ACHN (cell line): ENCODE results near the gene C1orf21.

ENCODE experiments used
- DNase-seq: peaks from one replicate; pipeline ENCODE4 v3.0.0-alpha.2; 2015
- in situ Hi-C: cut with HindIII; loops from 2 replicates; pipeline ENCODE4 v1.10.0; 2017; ENCODE audit warnings: low sequenced_read_pairs, low pct_ligation_motif_present, low pct_unique_long_range_greater_than_20kb

C1orf21 gene

DNA sequence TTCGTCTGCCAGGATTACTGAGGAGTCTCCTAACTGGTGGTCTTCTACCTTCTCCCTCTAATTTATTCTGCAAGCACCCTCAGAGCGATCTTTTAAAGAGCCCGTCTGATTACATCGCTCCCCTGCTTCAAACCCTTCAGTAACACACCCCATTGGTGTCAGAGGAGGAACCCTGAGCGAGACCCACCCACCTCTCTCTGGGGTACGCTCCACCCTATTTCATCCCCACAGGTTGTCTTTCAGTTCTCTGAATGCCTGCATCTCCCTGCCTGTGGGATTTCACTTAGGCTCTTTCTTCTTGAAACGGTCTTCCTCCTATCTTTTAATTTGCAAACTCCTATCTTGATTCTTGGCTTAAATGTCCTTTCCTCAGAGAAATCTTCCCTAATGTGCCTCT lies 39.4 kb downstream of the C1orf21 start:
- no peak for DNase-seq
- in situ Hi-C loops = no loop called here

DNA sequence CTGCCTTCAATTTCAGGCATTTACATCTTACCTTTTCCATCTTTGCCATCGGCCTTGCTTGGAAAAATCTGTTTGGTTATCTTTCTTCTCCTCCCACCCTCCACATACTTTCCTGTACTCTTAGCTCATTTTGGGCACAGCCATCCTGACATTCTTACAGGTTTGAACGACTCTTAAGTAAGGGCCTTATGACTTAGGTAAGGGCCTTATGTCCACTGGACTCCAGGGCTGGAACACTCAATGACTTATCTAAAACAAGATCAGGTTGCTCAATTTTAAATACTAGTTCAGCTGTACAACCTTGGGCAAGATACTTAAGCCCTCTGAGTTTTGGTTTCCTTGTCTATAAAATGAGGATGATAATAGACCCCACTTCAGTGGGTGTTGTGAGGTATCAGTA lies 40.9 kb downstream of the C1orf21 start:
- in situ Hi-C loops = no loop called here
- no peak for DNase-seq

DNA sequence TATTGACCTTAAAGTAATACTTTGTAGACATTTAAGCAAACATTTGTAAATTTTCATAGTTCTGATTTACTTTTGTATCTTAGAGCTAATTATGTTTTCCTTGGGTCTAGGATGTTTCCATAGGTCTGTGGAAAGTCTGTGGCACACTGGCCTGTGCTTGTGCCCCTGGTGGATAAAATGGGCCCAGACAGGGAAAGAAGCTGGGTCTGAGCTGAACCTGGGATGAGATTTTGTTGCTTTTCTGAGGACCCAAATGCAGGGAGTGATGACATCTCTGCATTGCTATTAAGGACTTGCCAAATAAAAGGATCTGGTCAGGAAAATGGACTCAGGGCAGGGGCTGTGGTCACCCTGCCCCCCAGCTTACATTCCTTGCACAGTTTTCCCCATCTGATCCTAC lies 41.8 kb downstream of the C1orf21 start:
- DNase-seq = no peak
- in situ Hi-C loops = no loop called here

DNA sequence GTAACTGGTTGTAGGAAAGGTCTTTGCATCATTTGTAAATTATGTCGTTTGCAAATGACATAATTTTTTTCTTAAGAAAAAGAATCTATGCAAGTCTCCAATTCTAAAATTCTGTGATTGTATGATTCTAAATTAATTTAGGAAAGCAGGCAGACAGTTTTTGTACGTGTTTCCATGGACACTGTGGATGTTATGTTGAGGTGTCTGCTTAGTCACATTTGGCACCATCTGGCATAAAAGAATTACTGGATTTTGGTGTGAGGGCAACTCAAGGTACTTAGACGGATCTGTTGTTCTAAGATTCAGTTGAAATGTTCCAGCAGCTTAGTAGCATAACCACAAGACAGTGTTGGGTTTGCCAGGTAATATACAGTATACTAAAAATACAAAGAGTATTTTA lies 42.5 kb downstream of the C1orf21 start:
- DNase-seq = no peak
- in situ Hi-C loops = no loop called here

DNA sequence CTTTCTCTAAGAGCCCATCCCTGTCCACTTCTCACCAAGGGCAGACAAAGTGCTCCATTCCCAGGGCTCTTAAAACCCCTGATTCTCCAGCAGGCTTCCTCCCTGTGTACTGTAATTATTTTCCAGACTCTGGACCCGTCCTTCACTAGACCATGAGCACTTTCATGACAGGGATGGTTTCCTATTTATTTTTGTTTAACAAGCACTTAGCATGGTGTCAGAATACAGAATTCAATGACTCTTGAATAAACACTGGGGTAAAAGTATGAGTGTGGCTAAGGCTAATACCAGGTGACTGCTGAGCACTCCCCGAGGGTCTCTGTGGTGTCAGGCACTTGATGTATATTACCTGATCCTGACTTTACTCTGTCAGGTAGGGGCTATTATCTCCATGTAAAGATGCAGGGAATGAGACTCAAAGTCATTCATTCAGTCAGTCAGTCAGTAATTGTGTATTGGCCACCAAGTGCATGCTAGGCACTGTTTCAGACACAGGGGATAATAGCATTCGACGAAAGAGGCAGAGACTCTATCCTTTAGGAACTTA lies 47.2 kb downstream of the C1orf21 start:
- in situ Hi-C loops = no loop called here
- no peak for DNase-seq

DNA sequence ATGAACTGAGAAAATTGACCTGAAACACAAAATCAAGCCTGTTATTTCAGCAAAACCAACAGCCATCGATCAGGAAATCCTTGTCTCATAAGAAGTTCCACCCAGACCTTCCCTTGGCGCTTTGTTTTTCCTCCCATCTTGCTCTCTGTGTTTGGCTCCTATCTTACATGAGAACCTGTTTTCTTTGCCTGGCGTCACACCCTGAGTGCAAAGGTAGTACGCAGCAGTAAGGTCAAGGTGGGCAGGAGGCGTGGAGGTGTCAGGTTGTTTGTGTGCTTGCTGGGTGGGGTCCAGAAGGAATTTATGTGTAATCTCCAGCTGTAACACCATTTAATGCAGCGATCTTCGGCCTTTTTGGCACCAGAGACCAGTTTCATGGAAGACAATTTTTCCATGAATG lies 50.5 kb downstream of the C1orf21 start:
- in situ Hi-C loops = no loop called here
- no peak for DNase-seq

DNA sequence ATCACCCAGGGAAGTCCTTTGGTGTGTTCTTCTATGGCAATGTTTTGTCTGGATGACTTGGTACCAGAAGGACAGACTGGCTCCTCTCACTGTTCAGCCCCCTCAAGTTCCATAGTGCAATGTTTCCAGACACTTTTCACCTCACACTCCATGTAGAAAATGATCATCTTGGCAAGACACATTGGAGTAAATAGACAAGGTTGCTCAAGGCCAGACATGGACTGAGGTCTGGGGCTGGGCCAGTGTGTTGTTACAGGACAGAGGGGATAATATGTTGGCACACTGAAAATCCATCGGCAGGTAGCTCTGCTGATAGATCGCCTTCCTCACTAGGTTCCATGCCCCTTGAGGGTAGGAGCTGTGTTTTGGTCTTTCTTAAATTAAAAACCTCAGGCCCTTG lies 51.5 kb downstream of the C1orf21 start:
- in situ Hi-C loops = no loop called here
- no peak for DNase-seq

DNA sequence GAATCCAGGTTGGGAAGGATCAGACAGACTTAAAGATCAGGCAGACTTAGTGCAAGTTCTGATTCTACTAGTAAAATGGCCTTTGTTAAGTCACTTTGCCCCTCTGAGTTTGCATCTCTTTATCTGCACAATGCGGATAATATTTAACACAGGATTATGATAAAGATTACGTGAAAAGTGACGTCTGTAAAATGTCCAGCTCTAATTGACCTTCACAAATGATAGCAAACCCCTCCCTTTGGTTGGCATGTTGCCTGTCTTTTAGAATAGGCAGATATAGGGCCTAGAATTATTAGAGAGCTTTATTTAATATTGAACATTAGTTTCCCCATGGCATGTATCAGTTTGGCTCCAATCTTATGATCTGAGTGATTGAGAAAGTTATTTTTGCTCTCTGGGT lies 55.4 kb downstream of the C1orf21 start:
- in situ Hi-C loops = no loop called here
- DNase-seq = no peak

DNA sequence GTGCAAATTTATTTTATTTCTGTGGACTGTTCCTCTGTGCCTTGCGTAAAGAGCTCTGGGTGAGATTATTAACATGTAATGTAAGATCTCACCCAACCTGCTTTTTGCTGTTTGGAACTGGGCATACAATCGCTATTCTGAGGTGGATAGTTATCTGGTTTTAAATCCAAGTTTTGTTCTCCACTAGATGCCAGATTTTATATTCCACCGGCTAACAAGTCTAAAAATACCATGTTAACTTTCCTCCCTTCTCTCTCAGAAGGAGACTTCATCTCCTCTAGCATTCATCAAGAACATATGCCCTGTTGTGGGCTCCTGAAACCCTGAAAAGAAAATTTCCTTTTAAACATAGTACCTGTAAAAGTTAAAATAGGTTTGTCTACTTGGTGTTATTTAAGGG lies 56.4 kb downstream of the C1orf21 start:
- DNase-seq = no peak
- in situ Hi-C loops = no loop called here

DNA sequence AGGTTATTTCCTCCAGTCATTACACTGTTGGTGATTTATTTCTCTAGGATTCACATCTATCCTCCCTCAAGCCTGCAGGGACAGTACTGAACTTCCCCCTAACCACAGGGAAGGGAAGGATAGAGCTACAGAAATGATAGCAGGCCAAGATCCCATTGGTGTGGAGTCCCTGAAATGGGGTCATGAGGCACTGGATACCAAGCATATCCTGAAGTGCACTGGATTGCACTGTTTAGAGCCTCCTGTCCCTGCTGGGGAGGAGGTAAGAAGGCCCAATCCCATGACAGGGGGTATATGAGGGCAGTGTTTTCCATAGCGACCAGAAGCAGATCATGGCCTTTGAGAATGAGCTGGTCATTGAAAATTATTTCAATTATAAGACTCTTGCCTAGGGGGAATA lies 56.8 kb downstream of the C1orf21 start:
- no peak for DNase-seq
- in situ Hi-C loops = no loop called here

DNA sequence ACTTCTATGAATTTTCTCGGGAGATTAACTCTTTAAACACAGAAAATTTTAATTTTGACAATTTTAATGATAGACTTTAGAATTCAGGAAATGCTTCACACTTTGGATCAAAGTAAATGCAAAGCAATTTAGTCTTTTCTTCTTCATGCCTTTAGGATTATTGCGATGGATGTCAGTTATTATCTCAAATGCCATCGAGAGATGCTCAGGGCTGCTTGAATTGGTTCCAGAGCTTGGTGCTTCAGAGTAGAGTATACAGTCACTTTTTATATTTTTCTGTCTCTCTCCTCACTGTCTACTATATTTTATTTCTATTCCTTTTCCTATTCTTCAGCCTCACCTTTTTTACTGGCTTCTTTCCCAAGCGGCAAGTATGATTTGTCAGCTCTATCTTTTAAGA lies 59.2 kb downstream of the C1orf21 start:
- no peak for DNase-seq
- in situ Hi-C loops = no loop called here

DNA sequence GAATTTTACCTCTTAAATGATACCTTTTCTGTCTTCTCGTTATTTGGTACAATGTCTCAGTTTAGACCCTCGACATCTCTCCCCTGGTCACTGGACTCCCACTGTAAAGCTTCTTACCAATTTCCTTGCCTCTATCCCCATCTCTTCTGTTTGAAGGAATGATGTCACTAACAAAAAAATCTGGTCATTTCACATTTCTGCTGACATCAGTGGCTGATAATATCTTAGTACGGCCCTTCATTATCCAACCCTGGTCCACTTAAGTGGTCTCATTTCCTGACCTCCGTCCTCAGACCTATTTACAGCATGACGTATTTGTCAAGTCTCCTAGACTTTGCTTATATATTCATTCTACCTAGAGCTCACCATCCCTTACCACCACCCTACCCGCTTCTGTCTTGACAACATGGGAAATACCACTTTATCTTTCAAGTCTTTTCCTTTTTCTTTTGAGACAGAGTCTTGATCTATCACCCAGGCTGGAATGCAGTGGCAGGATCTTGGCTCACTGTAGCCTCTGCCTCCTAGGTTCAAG lies 60.9 kb downstream of the C1orf21 start:
- DNase-seq = no peak
- in situ Hi-C loops = no loop called here

DNA sequence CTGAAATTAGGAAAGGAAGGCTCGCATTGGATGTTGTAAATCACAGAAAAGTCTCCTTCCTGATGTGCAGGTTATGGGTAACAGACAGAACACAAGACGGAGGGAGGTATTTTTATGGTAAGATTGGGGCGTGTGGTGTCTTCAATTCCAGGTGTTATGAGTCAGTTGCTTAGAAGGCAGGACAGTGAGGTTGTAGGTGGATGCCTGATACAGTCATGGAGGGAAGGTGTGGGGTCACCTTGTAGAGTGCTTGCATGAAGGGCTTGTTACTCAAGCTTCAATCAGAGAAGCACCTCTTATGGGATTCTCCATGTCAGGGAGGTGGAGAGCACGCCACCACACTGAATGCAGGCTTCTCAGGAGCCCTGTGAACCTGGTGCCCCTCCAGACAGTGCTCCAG lies 63.1 kb downstream of the C1orf21 start:
- DNase-seq = no peak

DNA sequence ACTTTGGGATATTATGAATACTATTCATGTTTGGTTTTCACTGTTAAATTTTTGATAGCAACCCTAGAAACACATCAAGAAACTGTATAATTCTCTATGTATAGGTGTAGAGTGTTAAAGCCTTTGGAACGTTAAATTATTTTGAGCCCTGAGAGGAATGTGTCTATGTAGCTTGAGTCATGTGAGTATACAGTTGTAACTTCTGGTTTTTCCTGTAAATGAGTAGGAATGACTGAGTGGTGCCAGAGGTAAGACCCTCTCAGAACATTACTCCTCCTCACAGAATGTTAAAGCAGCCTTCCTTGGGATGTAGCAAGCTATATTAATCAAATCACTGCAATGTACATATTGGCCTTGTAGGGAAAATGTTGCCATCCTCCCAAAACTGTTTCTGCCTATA lies 69.0 kb downstream of the C1orf21 start:
- in situ Hi-C loops = no loop called here
- DNase-seq = no peak

More for the DNA sequence above, 63.1 kb downstream of the C1orf21 start:
- in situ Hi-C loops = no loop called here

DNA sequence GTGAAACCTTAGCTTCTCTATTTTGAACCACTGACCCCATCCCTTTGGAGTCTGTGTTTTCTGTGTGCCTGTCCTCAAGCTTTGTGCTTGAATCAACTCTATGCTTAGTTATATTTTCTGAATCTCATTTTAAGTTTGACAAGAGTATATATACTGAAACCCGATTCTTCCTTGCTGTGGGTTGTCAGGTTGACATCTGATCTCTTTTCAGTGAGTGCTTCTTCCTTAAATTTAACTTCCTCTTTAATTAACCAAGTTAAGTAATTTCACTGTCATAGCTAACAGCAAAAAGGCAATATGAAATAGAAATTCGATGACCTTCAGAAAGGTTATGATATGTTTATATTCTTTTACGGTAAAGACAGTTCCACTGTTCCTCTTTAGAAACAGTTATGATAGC lies 69.4 kb downstream of the C1orf21 start:
- DNase-seq = no peak
- in situ Hi-C loops = no loop called here

DNA sequence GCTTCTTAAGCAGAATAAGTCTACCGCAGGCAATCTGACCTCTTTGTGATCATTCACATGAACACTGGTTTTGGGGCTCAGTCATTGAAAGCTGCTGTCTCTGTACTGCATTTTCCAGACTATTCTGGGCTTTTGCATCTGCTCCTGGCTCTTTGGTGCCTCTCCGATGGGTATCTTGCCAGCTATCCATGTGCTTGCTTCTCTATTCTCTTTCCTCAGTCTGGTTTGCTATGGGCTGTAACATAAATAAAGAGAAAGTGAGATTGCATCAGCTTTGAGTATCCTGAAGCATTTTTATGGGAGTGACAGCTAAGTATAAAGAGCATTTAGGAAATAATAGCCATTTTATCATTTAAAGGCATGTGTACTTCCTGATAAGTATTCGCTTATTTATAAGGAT lies 70.7 kb downstream of the C1orf21 start:
- in situ Hi-C loops = no loop called here
- DNase-seq = no peak

DNA sequence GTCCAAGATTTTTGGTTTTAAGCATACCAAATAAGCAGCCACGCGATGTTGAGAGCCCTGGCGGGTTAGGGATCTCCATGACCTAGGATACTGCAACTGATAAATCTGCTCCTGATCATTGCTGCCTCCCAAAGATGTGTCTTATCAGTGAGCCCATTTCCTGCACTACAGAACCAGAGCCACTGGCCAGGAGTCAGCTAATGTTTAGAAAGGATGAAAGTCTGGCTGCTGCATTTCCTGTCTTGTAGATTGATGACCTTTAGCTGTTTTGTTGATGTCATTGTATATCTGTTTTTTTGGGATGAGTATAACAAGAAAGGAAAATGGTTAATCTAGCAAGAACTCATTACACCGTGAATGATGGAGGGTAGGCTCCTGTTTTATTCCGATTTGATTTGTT lies 74.5 kb downstream of the C1orf21 start:
- DNase-seq = no peak
- in situ Hi-C loops = no loop called here

DNA sequence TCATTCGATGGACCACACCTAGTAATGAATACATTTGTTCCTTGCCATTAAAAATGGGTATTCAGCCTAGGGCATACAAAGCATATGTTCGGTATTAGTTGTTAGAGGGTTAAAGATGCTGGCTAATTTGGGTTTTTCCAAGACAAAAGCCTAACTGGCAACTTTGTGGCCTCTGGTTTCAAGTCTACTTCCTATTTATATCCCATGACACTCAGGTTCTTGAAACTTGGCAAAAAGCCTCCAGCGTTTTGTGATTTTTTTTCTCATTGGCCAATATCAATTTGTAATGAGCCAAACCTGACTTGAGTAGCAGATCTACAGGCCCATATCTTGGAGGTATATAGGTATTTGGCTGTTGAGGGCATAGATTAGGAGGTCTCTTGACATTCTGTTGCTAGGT lies 75.3 kb downstream of the C1orf21 start:
- DNase-seq = no peak
- in situ Hi-C loops = no loop called here

DNA sequence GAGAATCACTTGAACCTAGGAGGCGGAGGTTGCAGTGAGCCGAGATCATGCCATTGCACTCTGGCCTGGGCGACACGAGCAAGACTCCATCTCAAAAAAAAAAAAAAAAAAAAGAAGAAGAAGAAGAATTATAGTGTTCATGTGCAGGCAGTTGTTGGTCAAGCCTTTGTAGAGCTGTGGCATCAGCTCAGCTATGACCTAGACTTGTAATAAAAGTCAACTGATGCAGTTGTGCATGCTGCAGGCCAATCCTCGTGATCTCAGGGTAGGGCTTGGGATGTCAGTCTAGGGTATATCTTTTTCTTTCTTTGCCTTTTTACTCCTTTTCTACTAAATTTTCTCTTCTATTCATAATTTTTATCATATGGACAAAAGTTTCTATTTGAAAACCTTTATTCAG lies 76.2 kb downstream of the C1orf21 start:
- no peak for DNase-seq
- in situ Hi-C loops = no loop called here

DNA sequence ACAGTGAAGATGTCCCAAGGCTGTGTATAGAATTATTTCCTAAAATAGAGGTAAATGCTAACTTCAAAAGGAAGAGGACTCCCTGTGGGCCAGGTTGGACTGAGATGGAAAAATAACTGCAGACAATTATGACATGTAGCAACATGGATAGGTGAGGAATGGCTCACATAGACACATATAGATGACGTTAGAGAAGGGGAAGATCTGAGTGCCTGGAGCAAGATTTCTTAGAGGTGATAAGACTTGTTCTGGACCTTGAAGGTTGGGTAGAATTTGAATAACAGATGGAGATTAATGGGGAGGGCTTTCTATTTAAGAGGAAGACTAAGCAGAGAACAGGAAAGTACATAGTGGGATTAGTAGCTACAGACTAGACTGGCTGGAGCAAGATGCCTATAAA lies 76.9 kb downstream of the C1orf21 start:
- no peak for DNase-seq
- in situ Hi-C loops = no loop called here

DNA sequence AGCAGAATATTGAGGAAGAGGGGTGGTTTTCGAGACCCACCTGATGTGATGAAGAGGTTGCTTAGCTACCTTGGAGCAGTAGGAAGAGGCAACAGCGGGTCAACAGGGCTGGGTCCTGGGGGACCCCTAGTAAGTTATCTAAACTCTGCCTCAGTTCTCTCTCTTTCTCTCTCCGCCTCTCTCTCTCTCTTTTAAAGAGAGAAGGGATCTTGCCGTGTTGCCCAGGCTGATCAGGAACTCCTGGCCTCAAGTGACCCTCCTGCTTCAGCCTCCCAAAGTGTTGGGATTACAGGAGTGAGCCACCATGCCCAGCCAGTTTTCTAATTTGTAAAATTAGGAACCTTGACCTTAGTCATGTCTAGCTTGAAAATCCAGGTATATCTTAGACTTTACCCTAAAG lies 77.9 kb downstream of the C1orf21 start:
- in situ Hi-C loops = no loop called here

More for the DNA sequence above, 77.9 kb downstream of the C1orf21 start:
- no peak for DNase-seq
